D341Med (cell line): Measurements from ENCODE around the gene NCKAP1.
"Not testable (repeated sequence)": the region's sequence is repeated elsewhere in the genome, so short reads cannot be mapped to it uniquely, and the experiment has no call there.

Experiments
- DNase-seq: peaks from one replicate; pipeline ENCODE4 v3.0.0; 2012; ENCODE audit warnings: low spot score

Gene NCKAP1

GRCh38 chr2:183037553-183038340, 510 bp downstream of the NCKAP1 start:
- peak; percentile 69 for DNase-seq

DNA sequence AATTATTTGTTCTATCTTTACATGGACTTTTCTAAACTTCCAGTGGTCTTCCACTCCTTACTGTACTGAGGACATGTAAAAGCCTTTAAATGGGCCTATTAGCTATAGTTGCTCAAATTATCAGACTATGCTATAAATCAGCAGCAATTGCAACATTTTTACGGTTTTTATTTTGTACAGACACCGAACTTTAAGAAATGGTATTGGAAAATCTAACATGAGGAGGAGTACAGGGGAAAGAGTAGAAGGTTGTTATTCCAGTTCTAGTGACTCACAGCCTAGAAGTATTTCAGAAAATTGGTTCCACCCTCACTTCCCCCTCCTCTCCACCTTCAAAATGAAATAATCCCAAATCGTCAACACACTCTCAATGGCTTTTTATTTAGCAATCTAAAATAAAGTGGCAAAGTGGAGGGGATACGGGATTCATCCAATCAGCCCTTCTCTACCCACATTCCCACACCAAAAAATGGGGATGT, 1.1 kb downstream of the NCKAP1 start:
- no peak for DNase-seq

GRCh38 chr2:183035954-183036669, 2.1 kb downstream of the NCKAP1 start:
- no peak for DNase-seq

- DNase-seq, result no peak
These were observed 2.8 kb downstream of the NCKAP1 start for GRCh38 chr2:183035298-183035953.

DNA sequence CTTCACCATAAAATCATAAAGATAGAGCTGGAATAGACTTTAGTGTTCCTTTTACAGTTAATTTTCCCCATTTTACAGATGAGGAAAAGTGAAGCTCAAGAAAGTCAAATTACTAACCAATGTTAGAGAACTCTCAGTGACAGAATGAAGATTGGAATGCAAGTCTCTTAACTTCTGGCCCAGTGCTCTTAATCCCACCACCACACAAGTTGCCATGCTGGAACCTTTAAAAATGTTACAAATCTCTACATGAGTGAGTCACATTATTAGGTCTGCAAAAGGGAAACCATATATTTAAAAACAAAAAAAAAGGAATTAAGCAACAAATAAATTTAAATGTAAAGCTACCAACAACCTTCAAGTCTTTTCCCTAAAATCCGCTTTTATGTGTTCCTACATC, 3.5 kb downstream of the NCKAP1 start:
- DNase-seq, result no peak

GRCh38 chr2:183033951-183034350, 4.3 kb downstream of the NCKAP1 start:
- no peak for DNase-seq

DNA sequence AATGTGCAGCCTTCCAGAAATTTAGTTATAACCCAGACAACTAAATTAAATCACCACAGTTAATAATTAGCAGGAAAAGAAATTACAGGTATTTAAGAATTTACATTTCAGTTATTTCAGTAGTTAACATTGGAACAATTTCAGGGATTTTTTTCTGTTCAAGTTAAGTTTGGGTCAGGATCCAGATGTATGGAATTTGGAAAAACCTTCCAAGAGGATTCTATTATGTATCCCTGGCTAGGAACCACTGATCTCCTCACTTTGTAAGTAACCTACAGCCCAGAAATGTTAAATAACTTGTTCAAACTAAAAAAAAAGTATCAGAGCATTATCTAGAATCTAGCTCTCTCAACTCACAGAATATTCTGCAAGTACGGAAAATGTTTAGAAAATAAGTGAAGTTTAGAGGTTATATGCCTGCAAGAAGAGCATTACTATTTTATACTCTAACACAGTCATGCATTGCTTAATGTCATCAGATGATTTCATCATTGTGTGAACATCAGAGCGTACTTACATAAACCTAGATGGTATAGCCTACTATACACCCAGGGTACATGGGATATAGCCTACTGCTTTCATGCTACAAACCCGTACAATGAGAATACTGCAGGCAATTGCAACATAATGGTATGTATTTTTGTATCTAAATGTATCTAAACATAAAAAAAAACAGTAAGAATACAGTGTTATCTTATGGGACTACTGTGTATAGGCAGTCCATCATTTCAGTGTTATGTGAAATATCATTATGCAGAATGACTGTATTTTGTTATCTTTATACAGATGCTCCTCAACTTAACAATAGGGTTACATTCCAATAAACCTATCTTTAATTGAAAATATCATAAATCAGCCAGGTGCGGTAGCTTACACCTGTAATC, 6.1 kb downstream of the NCKAP1 start:
- DNase-seq, result no peak

DNA sequence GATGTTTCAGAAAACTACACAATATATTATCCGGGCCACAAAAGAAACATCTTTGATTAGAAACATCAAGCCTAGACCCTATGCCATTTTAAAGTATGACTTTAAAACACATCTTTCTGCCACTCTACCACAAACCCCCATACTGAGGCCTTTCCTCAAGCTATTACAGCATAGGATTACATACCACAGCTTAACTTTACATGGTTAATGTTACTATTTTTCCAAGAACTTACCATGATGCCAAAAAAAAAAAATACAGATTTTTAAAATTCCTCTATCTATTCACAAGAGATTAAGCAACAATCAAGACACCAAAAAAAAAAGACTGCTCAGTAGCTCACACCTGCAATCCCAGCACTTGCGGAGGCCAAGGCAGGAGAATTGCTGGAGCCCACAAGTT, 9.0 kb downstream of the NCKAP1 start:
- DNase-seq, result no peak

DNA sequence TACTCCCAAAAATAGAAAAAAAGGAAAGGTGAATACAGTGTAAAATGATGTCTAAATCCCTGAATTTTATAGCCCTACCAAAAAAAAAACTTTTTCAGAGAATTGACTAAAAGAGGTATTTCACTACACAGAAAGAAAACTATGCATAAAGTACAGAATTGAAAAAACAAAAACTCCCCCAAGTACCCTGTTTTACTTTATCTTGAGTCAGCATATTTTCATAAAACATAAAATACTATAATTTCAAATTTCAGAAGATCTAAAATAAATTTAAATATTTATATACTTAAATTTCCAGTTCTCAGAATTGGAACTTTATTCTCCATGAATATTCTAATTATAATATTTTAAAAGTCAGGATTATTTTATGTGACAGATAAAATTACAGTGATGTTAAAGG, 10.1 kb downstream of the NCKAP1 start:
- DNase-seq, result no peak

DNA sequence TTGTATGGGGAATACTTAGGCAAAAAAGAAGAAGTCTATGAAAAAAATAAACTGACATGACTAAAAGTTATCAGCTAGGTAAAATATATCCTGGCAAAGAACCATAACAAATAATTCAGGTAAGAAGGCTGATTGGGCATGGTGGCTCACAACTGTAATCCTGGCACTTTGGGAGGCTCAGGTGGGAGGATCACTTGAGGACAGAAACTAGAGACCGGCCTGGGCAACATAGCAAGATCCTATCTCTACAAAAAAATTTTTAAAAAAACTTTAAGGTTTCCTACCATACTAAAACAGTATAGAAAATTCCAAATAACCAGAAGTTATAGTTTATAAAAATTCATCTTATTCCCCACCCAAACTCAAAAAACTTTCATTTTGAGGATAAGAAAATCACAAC, 10.8 kb downstream of the NCKAP1 start:
- no peak for DNase-seq

DNA sequence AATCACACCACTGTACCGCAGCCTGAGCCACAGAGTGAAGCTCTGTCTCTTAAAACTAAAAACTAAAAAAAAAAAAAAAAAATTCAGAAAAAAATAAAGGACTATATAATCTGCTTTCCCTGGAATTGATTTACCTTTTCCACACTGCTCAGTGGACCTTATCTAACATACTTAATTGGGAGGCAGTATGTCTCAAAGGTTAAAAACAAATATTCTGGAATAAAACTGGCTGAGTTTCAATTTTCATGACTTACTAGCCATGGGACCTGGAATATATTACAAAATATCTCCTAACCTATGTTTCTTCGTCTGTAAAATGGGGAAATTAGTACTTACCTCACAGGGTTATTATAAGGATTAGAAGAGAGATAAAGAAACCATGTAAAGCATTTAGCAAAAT, 11.8 kb downstream of the NCKAP1 start:
- DNase-seq, result no peak

DNA sequence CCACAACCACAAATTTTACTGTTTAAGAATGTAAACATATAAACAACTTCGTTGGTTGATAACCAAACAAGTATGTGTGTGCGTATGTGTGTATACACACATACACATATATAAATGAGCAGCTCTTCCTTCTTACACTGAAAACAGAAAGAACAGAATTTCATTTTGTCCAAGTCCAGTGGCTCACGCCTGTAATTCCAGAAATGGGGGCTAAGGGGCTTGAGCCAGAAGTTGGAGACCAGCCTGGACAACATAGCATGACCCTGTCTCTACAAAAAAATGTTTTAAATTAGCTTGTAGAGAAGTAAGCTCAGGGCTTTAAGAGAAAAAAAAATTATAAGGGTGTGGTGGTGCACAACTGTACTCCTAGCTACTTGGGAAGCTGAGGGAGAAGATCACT, 12.3 kb downstream of the NCKAP1 start:
- no peak for DNase-seq

DNA sequence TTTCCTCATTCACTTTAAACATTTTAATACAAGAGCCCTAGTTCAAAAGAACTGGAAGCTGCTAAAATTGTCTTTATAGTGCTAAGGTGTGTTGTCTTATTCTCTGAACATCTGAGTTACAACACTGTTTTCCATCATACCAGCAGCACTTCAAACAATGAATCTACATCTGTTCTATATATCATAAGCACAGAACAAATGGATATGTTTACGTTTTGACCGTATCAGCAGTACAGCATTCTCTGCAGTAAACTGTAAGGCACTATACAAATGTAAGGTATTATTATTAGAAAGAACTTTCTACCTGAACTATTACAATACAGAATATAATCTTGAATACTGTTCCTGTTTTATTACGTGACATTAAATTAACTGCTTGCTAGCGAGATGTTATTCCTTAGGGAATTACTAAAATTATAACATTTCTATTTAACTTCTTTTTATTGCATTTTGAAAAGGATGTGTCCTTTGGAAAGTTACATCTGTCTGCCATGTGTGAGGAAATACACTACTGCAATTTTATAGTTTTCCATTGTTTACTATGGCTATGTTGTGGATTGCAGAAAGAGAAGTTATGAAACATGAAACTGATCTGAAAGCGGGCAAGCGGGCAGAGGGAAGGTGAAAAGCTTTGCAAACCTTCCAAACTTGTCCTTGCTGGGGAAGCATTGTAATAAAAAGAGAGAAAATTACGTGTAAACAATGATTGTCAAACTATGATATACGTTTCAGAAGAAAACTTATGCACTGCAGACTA, 13.7 kb downstream of the NCKAP1 start:
- no peak for DNase-seq

DNA sequence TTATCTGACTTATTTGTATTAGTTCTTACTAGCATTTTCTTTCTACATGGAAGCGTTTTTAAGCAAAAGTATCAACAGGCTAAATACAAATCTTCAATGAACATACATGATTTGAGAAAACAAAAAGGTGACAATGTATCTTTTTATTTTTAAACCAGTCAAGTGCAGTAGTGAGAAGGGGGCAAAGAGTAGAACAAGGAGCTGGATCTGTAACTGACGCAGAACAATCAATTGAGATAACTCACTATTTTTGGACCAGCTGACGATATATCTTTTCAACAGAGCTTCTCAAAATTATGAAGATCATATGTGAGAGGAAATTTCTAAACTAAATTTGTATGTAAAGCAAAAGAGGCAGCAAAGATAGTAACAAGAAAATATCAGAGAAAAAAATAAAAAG, 15.5 kb downstream of the NCKAP1 start:
- no peak for DNase-seq

- DNase-seq, result no peak
These were observed 16.6 kb downstream of the NCKAP1 start for GRCh38 chr2:183021613-183022012.

- DNase-seq, result no peak
These were observed 18.4 kb downstream of the NCKAP1 start for GRCh38 chr2:183019718-183020442.

DNA sequence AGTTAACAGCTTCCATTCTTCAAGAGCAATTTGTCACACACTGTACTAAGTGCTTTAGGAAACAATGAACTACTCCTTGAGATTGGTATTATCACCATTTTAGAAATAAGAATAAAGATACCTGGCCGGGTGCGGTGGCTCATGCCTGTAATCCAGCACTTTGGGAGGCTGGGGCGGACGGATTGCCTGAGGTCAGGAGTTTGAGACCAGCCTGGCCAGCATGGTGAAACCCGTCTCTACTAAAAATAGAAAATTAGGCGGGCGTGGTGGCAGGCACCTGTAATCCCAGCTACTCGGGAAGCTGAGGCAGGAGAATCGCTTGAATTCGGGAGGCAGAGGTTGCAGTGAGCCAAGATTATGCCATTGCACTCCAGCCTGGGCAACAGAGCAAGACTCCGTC, 20.4 kb downstream of the NCKAP1 start:
- not testable (repeated sequence) for DNase-seq

GRCh38 chr2:183014005-183014404, 24.3 kb downstream of the NCKAP1 start:
- DNase-seq, result no peak

DNA sequence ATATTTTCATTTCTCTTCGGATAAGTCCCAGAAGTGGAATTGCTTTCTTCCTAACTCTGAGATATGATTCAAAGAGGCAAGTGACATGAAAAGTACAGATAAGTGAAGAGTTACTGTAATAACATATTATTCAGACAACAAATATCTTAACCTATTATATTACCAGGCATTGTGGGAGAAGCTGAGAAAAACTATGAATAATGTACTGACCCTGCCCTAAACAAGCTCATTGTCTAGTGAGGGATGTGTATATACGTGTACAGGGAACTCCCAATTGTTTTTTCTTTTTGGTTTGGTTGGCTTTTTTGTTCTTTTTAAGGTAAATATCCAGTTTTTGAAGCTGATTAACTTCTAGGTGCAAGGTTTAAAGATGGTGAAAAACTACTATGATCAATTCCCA, 26.5 kb downstream of the NCKAP1 start:
- no peak for DNase-seq

DNA sequence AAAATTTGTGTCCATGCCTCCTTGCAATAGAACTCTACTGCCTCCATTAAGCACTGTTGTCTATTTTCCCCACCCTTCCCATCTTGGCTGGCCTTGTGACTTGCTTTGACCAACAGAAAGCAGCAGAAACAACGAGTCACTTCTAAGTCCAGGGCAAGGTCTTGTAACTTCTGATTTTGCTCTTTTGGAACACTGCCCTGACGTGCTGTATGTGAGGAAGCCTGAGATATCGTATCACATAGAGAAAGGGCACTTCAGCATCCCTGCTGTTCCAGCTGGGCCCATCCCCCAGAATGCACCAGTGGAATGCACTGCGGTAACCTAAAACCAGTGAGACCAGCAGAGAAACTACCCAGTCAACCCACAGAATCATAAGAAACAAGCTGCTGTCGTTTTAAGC, 28.1 kb downstream of the NCKAP1 start:
- peak; percentile 15 for DNase-seq
